ENCODE results near the gene MYORG.
A peak's percentile ranks its signal among the peaks of the same experiment; 100 is the strongest.

The MYORG gene

DNA sequence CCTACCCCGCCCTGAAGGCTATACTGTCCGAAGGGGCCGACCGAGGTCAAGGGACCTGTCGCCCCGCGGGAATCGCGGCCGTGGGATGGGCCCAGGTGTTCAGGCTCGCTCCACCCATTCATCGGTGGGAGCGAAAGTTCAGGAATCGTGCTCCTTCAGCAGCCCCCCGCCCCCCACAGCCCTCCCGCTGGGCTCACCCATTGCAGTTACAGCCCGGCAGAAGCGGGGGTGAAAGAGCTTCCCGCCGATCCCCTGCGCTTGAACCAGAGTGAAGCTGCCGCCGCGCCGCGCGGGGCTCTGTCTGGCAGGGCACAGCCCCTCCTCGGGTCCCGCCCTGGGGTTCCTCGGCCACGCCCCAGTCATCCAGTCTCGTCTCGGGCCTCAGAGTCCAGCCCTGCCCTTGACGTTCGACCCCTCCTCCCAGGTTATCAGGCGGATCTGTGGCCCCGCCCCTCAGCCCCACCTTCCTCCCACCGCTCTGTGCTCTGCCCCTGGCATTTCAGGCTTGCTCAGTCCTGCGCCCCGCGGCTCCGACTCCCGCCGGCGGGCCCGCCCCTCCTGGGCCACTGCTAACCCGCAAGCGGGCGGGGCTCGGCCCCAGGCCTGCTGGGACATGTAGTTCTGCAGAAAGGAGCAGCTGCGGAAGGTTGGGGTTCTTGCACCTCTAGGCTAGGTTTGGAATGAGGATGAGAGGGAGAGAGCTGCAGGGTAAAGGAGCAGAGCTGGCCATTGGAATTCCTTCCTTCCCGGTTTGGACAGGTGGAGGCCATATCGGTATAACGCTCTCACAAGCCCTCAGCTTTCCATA, at the start of gene MYORG:
MYORG (minus strand) TSS at position 303 of the 808 bp plus-strand sequence. CDS start 3,955 bp downstream, outside the sequence.
- DNase-seq (ENCODE audit: low read depth in 1 of 2, low spot score in 1 of 2): peak; percentile 86 to 94

DNA sequence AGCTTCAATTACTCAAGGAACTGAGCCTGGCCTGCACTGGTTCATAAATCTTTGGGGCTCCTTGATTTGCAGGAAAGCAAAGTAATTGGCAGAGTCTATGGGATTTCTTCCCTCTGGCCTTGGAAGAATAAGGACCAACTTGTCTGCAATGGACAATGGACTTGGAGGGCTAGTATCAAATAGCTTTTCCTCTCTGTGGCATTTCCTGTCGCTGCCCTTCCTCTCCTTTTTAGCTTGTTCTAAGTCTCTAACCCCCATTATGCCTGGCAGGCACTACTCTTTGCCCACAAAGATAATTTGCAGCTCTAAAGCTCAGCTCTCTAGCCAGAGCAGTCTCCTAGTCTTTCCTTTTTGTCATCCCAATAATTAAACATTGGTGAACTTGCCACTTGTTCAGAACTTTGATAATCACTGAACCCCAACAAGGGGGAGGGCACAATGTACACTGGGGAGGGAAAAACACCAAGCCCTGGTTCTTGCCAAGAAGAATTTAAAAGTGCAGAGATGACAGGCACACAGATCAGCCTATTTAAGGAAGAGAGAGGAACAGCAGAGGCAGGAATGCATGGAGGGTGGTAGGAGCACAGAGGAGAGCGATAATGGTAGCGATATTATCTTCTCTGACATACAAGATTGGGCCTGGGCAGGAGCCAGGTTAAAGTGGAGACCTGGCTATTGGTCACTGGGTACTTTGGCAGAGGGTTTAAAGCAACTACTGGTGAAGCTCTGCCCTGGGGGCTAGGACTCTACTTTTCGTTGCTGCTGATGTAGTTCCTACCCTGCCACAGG, 43.2 kb upstream of the MYORG start:
- no peak for DNase-seq (ENCODE audit: low read depth in 1 of 2, low spot score in 1 of 2)

DNA sequence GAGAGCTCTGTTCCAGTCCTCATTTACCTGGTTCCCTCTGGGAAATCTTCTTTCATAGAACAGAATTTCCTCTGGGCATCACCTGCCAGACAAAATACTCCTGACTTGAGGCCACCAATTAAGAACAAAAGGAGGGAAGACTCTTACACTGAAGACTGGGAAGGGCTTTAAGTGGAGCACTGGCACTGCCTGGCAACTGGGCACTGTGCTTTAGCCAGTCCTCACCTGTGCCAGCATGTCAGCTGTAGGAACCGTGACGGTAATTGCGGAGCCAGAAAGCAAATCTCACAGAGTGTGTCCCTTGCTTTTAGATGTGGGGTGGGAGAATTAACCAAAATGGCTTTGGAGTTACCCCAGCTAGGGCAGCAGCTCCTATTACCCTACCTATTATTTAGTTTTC, 41.0 kb upstream of the MYORG start:
- no peak for DNase-seq (ENCODE audit: low read depth in 1 of 2, low spot score in 1 of 2)

DNA sequence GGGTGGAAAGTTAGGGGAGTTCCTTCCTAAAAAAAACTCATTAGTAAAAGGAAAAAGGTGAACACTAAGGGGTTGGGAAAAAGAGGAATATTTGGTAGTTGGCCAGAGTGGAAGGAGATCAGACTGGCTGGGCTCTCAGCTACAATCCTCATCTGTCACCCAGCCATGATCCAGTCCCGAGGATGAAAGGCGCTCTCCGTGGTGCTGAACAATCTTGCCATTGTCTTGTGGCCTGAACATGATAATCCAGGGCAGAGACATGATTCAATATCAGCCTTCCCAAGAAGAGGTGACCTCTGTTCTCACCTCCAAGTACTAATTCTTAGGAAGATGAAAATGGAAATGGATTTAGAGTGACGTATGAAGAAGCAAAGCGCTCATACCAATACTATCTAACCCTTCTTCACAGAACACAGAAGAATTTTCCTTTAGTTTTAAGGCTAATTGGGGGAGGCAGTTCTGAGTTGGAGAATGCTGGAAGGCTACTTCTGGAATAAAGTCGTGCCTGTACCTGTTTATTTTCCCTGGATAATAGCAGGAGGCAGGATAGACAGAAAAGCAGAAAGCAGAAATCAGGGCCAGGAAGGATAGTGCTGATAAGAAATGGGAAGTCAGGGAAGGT, 36.6 kb upstream of the MYORG start:
- DNase-seq (ENCODE audit: low read depth in 1 of 2, low spot score in 1 of 2): no peak

DNA sequence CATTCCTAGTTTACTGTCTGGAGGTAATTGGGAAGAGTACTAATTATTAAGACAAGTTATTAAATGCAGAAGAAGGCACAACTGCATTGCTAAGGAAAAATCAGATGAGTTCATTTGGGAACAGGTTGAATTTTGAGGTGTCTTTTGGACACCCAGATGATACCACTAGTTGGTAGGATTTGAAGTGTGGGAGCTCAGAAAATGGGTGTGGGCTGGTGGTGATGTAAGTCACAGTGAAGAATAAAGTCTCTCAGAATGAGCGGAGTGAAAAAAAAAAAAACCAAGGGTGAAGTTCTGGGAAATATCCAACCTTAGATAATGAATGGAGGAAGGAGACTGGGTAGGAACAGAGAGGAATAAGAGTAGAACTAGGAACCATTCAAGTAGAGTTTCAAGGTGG, 35.6 kb upstream of the MYORG start:
- DNase-seq (ENCODE audit: low read depth in 1 of 2, low spot score in 1 of 2): no peak

DNA sequence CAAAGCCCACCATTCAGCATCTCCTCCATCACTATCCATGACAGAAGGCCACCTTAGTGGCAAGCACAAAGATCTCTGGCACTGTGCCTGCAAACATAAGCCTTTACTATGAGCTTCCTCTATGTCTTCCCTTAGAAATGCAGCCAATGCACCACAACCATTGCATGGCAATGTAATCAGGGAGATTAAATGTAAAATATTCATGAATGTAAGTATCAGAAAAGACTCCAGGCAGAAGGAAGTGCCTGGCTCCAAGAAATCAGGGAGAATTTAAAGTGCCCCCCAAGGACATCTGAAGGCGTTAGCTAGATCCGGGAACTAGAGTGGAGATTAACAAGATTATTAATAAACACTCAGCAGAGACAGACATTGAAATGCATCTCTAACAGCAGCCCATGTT, 32.5 kb upstream of the MYORG start:
- no peak for DNase-seq (ENCODE audit: low read depth in 1 of 2, low spot score in 1 of 2)

DNA sequence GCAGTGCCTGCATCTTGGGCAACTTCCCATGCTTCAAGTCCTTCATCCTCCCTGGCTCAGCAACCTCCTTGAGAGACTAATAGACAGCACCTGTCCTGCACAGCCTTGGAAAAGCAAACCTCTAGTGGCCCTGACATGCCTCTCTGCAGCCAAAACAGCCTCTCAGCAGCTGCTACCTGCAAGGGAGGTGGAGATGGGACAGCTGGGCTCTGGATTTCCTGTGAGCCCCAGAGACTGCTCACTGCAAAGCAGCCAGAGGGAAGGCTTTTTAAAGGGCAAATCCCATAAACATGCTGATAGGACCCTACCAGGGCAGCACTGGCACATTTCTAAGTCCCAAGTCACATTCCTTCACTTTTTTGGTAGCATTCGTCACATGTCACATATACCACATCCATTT, 31.5 kb upstream of the MYORG start:
- no peak for DNase-seq (ENCODE audit: low read depth in 1 of 2, low spot score in 1 of 2)

DNA sequence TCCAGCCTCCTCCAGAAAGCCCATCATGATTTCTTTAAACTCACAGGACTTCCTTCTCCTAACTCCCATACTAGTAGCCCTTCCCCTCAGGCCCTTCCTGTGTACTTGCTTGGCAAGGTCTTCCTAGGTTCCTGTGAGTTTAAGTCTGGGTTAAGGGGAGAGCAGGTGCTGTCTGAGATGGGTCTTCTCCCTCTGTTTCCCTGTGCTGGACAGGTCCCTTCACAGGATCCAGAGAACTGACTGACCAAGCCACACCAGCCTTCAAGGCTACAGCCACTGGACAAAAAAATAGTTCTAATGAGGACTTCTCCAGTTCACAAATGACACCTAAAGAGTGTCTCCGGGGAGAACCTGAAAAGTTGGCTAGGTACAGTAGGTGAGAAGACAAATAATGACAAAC, 29.5 kb upstream of the MYORG start:
- DNase-seq (ENCODE audit: low read depth in 1 of 2, low spot score in 1 of 2): no peak

DNA sequence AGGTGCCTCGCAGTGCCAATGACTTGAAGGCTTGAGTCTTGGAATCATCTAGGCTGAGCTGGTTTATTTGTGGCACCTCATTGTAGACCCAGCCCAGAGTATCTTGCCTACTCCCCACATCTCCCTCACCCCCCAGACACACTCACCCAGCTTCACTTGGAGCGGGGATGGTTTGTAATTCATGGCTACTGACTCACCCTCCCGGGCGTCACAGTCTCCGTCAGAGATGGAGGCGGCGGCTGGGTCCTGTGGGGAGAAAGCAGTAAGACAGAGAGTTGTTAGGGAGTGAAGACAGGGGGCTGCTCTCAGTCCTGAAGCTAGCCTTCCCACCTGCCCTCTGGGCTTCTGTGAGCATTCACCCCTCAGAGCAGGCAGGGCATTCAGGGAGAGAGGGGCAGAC, 29.0 kb upstream of the MYORG start:
- no peak for DNase-seq (ENCODE audit: low read depth in 1 of 2, low spot score in 1 of 2)

DNA sequence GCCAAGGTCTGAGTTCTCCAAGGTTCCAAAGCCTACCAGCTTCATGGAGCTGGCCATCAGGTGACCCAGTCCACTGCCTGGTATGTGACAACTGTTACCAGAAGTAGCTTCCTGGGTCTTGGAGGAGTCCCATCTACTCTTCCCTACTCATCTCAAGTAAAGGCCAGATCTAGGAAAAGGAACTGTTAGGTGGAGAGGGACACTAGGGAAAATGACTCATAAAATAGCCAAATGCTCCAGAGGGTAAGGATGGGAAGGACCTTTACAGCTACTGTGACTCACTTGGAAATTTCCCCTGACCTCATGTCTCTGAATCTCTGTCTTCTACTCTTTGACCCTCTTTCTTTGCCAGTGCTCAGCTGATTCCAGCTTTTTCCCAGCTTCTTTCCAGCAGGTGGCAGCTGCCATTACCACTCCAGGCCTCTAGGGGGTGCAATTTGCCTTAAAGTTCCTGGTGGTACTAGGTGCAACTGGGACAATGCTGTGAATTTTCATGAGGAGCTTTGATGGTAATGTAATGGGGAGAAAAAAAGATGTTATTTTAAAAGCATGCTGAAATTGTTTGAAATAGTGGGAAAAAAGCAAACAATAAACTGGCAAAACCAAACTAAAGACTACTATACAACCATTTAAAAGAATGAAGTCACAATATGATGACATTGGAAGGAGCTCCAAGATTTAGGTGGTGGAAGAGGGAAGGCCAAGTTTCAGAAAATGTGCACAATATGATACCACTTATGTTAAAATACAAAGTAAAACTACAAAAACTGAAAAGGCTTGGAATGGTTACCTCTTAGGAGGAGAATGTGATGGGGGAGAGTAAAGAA, 27.1 kb upstream of the MYORG start:
- peak in 1 of 2 donors; percentile 47 for DNase-seq (ENCODE audit: low read depth in 1 of 2, low spot score in 1 of 2)

DNA sequence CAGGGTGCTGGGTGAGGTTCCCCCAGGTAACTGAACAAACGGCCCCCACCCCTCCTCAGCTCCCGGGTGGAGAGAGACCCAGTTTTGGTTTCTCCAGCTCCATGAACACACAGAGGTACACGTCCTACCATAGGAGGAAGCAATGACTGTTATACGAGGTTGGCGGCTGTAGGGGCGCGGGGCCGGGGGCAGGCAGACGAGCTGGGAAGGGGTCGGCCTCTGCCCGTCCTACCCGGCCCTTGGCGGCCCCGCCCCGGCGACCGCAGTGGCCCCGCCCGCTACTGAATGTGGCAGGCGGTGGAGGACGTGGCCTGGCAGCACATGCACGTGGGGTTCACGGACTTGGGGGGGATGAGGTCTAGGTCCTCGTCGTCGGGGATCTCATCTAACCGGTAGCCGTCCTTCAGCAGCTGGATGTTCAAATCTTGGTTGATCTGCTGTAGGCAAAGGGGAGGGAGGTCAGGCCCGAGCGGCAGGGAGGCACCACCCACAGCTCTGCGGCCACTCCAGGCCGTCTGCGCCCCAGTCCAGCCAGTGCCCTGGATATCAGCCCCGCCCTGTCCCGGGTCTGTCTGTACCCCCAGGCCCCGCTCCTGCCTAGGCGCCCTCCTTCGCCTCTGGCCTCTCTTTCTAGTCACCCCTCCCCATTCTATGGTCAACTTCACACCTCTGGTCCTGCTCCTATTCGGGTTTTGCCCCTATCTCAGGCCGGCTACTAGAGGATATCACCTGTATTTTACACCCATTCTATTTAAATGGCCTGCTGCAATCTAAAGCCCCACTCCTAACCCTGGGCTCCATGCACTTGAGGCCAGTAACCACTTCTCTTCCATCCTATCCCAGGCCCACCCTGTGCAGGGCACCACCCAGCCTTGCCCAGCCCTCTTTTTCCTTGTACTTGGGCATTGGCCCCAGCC, 24.2 kb upstream of the MYORG start:
- no peak for DNase-seq (ENCODE audit: low read depth in 1 of 2, low spot score in 1 of 2)

DNA sequence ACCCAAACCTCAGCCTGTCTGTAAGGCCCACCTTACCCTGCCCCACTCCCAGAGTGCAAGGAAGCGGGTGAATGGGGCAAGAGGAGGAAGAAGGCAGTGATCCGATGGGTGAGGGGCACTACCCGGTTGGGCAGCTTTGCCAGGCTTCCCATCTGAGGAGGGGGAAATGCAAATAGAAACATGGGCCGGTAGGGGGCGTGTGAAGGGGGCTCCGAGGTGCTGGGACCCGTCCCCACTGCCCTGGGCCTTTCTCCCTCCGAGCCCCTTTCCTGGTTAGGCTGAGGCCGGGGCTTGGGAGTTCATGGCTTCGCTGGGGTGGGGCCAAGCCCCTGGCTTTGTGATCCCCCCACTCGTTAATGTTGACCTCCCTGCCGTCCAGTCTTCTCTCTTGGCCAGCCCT, 23.6 kb upstream of the MYORG start:
- no peak for DNase-seq (ENCODE audit: low read depth in 1 of 2, low spot score in 1 of 2)

DNA sequence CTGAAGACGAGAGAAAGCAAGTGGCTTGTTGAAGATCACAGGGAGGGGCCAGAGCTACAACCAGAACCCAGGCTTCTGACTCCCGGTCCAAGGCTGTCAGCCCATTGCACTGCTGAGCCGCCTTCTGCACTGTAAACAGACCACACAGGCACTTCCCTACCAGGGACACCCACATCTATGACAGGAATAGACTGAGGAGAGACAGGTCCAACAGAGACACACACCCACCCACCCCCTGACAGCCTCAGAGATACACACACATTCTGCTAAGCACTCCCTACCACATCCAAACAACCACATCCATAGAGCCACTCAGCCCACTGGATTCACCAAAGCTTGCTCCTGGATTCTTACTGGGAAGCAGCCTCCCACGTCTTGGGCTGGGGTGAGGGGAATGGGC, 23.0 kb upstream of the MYORG start:
- no peak for DNase-seq (ENCODE audit: low read depth in 1 of 2, low spot score in 1 of 2)

DNA sequence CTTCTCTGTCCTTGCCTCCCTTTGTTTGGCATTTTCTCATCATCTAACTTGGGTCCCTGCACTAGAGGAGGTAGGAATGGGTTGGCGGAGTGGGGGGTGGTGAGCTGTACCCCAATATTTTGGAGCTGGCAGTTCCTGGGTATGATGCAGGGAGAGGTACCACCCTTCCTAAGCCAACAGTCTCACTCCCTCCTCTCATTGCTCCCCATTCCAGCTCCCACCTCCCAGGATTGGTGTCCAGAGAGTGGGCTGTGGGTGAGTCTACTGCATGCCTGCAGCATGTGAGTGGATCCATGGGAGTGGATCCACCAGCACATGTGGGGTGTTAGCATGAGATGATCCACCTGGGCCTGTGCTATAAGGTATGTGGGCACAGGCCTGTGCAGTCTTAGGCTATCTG, 22.2 kb upstream of the MYORG start:
- no peak for DNase-seq (ENCODE audit: low read depth in 1 of 2, low spot score in 1 of 2)

DNA sequence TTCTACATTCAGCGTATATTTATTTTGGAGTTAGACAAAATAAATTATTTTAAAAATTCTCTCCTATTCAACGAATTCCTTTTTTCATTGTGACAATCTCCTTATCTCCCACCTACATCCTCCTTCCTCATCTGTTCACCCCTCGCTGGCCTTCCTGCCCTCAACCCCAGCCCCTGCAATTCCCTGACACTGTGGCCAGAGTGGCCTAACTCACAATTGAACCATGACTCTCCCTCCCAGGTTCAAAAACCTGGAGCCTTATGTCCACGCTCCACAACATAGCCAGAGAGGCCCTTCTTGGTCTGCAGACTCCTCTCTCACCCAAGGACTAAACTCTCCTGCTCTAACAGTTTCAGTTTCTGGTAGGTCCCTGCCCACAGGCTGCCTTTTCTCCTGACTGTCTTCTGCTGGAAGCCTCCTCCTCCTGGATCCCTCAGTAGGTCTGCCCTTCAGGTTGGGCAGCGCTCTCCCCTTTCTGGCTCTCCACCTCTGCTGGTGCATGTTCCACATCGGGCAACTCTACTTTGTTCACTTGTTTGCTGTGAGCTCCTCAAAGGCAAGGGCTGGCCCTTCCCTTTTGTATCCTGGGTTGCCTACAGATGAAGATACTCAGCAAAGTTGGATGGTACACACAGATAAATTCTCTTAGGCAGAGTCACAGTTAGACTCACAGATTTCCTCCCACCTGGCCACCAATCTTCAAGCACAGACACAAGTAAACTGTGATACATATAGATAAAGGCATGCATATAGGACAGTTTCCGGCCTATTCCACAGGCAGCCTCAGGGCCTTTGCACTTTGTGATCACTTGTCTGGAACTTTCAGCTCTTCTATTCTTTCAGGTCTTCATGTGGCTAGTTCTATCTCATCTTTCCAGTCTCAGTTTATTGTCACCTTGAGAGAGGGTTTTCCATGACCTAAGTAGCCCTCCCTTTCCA, 19.8 kb upstream of the MYORG start:
- DNase-seq (ENCODE audit: low read depth in 1 of 2, low spot score in 1 of 2): no peak

DNA sequence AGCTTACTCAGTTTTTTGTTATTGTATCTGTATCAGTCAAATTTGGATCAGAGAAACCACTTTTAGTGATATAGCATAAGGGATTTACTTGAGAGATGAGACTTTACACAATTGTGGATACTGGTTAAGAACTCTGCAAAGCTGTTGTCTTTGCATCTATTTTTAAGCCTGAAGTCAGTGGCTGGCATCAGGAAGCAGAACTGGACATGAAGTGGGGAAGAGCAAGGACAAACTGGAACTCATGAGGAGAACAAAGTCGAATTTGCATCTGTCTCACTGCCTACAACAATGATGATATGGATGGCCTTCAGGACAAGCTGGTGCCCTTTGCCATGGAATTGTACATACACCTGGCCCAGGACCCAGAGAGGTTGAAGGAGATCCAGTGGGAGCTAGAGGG, 15.8 kb upstream of the MYORG start:
- no peak for DNase-seq (ENCODE audit: low read depth in 1 of 2, low spot score in 1 of 2)

DNA sequence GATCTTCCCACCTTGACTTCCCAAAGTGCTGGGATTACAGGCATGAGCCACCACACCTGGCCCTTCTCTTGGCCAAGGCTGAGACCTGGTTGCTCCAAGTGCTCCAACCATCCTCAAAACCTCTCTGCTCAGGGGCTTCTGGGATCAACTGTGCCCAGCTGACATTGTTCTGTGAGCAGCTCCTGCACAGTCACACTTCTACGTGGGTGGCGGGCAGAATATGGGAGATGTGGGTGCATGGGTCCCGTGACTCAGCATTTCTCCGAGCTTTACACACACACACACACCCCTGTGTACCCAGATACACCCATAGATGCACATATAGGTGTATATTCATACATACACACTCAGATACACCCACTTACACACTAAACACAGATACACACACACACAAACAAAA, 10.5 kb upstream of the MYORG start:
- no peak for DNase-seq (ENCODE audit: low read depth in 1 of 2, low spot score in 1 of 2)

DNA sequence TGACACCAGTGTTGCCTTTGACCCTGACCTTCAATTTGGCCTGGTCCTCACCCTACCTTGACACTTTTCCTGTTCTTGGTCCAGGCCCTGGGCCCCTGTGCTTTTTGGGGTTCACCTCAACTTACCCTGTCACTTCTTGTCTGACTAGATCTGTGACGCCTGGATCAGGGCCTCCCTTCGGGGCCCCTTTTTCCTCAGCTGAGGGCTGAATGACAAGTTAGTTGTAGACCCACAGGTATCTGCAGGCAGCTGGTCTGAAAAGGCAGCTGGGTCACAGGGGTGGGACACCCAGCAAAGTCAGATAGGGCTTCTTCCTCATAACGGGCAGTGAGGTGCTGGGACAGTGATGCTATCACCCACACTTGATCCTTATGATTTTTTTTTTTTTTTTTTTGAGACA, 10.0 kb upstream of the MYORG start:
- DNase-seq (ENCODE audit: low read depth in 1 of 2, low spot score in 1 of 2): no peak

DNA sequence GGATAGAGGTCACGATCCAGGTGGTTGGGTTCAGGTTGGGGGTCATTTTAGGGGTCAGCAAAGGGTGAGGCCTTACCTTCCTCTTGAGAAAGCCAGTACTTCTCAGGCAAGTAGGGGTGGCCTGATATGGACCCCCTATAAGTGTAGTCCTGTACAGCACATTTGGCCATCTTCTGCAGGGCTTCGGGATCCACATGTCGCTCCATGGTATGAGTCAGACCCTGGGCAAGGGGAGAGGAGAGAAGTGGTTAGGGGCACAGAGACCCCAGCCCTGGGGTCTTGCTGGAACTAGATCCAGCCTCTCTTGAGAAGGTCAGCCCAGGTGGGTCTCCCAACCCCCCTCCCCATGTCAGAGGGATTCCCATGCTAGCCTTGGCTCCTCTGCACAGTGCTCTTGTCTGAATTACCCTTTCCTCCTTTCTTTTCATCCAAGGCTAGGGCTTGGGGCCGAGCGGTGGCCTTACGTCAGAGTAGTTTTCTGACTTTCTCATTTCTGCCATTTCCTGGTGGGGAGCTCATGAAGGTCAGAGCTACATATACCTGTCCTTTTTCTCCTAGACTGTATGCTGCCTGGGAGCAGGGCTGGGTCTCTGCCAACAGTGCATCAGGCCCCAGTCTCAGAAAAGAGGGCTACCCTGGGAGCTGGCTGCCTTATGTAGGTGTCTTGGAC, 9.0 kb upstream of the MYORG start:
- no peak for DNase-seq (ENCODE audit: low read depth in 1 of 2, low spot score in 1 of 2)
